ENCODE results near the gene ADGRF4.

DNA sequence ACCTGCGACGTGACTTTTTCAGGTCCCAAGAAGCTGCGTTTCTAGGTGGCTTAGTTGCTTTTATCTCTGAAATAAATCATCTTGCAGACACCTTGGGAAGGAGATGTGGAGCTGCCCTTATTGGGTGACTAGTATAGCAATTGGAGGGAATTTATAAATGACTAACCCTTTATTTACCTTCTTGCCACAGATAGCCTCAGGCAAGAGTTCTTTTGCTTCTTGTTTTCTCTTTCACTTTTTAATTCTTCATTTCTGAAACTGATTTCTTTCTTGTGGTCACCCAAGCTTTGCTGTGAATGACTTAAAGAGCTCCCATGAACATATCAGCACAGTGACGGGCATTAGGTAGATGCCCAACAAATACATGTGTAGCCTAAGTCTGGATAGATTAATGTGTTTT is 3.0 kb downstream of the ADGRF4 start:
- no peak for TF ChIP-seq POLR2AphosphoS5 (IDR thresholded peaks at IDR 0.05)
- TF ChIP-seq, protein P1, sequence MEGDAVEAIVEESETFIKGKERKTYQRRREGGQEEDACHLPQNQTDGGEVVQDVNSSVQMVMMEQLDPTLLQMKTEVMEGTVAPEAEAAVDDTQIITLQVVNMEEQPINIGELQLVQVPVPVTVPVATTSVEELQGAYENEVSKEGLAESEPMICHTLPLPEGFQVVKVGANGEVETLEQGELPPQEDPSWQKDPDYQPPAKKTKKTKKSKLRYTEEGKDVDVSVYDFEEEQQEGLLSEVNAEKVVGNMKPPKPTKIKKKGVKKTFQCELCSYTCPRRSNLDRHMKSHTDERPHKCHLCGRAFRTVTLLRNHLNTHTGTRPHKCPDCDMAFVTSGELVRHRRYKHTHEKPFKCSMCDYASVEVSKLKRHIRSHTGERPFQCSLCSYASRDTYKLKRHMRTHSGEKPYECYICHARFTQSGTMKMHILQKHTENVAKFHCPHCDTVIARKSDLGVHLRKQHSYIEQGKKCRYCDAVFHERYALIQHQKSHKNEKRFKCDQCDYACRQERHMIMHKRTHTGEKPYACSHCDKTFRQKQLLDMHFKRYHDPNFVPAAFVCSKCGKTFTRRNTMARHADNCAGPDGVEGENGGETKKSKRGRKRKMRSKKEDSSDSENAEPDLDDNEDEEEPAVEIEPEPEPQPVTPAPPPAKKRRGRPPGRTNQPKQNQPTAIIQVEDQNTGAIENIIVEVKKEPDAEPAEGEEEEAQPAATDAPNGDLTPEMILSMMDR (IDR thresholded peaks at IDR 0.05; ENCODE audit: poor library complexity, severe bottlenecking) = no peak
- TF ChIP-seq, protein P2, sequence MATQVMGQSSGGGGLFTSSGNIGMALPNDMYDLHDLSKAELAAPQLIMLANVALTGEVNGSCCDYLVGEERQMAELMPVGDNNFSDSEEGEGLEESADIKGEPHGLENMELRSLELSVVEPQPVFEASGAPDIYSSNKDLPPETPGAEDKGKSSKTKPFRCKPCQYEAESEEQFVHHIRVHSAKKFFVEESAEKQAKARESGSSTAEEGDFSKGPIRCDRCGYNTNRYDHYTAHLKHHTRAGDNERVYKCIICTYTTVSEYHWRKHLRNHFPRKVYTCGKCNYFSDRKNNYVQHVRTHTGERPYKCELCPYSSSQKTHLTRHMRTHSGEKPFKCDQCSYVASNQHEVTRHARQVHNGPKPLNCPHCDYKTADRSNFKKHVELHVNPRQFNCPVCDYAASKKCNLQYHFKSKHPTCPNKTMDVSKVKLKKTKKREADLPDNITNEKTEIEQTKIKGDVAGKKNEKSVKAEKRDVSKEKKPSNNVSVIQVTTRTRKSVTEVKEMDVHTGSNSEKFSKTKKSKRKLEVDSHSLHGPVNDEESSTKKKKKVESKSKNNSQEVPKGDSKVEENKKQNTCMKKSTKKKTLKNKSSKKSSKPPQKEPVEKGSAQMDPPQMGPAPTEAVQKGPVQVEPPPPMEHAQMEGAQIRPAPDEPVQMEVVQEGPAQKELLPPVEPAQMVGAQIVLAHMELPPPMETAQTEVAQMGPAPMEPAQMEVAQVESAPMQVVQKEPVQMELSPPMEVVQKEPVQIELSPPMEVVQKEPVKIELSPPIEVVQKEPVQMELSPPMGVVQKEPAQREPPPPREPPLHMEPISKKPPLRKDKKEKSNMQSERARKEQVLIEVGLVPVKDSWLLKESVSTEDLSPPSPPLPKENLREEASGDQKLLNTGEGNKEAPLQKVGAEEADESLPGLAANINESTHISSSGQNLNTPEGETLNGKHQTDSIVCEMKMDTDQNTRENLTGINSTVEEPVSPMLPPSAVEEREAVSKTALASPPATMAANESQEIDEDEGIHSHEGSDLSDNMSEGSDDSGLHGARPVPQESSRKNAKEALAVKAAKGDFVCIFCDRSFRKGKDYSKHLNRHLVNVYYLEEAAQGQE (IDR thresholded peaks at IDR 0.05; ENCODE audit: borderline replicate concordance) = no peak
- no peak for TF ChIP-seq TAF1 (IDR thresholded peaks at IDR 0.05; ENCODE audit: low read depth)
- no peak for TF ChIP-seq RAD21 (conservative IDR thresholded peaks at IDR 0.05)
- TF ChIP-seq EZH2 (IDR thresholded peaks at IDR 0.05; ENCODE audit: borderline replicate concordance, insufficient read depth, low read length, poor library complexity, severe bottlenecking) = no peak
- no peak for TF ChIP-seq MXI1 (conservative IDR thresholded peaks at IDR 0.05; ENCODE audit: poor library complexity, severe bottlenecking)
